ENCODE data around the gene ALKBH7. TPM values are rescaled to one million over a fixed set of nuclear protein-coding genes. Genes with fewer than 3 reads are reported as not detected.

Gene ALKBH7
- total RNA-seq, 2 experiments from 2014 or later, result 75.3 to 78.7 TPM

GRCh38 chr19:6384381-6384780 is 11.8 kb downstream of the ALKBH7 start:
- no peaks in the 10 kb centered on the region for H3K9me3 Mint-ChIP-seq

GRCh38 chr19:6387372-6387771 is 14.8 kb downstream of the ALKBH7 start:
- POLR2A ChIA-PET, result no interaction called here
- Histone ChIP-seq H3K36me3 (ENCODE audit: insufficient read depth, low read length) (peaks cover 68% of the 10 kb centered on the region), H3K27me3 (ENCODE audit: control insufficient read depth in 1 of 2, insufficient read depth in 2 of 2, low read length in 2 of 2) (no peaks in the 10 kb centered on the region), H3K27ac (ENCODE audit: low read depth in 1 of 2, low read length in 2 of 2) (no peak overlapping the region), H3K4me1 (ENCODE audit: insufficient read depth, low read length) (peaks cover 15% of the 10 kb centered on the region), H3K9me3 (ENCODE audit: control insufficient read depth in 1 of 2, insufficient read depth in 1 of 2, low read length in 2 of 2) (no peaks in the 10 kb centered on the region), H3K4me3 (ENCODE audit: low read length) (no peak overlapping the region)
- peaks cover 81% of the 10 kb centered on the region for H3K36me3 Mint-ChIP-seq (ENCODE audit: low read depth)
- TF ChIP-seq CTCF (IDR thresholded peaks at IDR 0.05), result no peak
- H3K27ac Mint-ChIP-seq, result no peak overlapping the region
- no peaks in the 10 kb centered on the region for H3K27me3 Mint-ChIP-seq
- ATAC-seq (ENCODE audit: poor library complexity), result no peak
- H3K4me3 Mint-ChIP-seq, result no peak overlapping the region
- CTCF ChIA-PET, result no interaction called here
- H3K9me3 Mint-ChIP-seq, result no peaks in the 10 kb centered on the region
- H3K4me1 Mint-ChIP-seq (ENCODE audit: low read depth), result peaks cover 14% of the 10 kb centered on the region
- intact Hi-C loops (cut with DNase I, micrococcal nuclease), result no loop called here
- no peak for DNase-seq

More at GRCh38 chr19:6384381-6384780, 11.8 kb downstream of the ALKBH7 start:
- peaks cover 0 to 16% of the 10 kb centered on the region in 2 experiments for H3K9me3 ChIP-seq (ENCODE audit: control insufficient read depth in 1 of 2, insufficient read depth in 1 of 2, low read length in 2 of 2)
- intact Hi-C loops (cut with DNase I, micrococcal nuclease), result no loop called here
- H3K4me3 Mint-ChIP-seq, result no peak overlapping the region
- no peak overlapping the region for H3K27ac Mint-ChIP-seq
- ATAC-seq (ENCODE audit: poor library complexity) (no peak), DNase-seq (no peak)
- H3K36me3 Mint-ChIP-seq (ENCODE audit: low read depth), result peaks cover 85% of the 10 kb centered on the region
- H3K36me3 ChIP-seq (ENCODE audit: insufficient read depth, low read length), result peaks cover 78% of the 10 kb centered on the region
- no peak overlapping the region for H3K4me3 ChIP-seq (ENCODE audit: low read length)
- H3K27me3 ChIP-seq (ENCODE audit: control insufficient read depth in 1 of 2, insufficient read depth in 2 of 2, low read length in 2 of 2), result no peaks in the 10 kb centered on the region
- H3K27me3 Mint-ChIP-seq, result no peaks in the 10 kb centered on the region
- H3K27ac ChIP-seq (ENCODE audit: low read depth in 1 of 2, low read length in 2 of 2), result no peak overlapping the region
- CTCF ChIA-PET, result no interaction called here
- TF ChIP-seq CTCF (IDR thresholded peaks at IDR 0.05), result no peak
- POLR2A ChIA-PET, result interaction anchor here (0.6 kb wide), 1 partner anchor 39 kb away, joined by 5 read pairs; no protein-coding TSS in a partner anchor
- H3K4me1 Mint-ChIP-seq (ENCODE audit: low read depth), result no peaks in the 10 kb centered on the region
- no peaks in the 10 kb centered on the region for H3K4me1 ChIP-seq (ENCODE audit: insufficient read depth, low read length)

GRCh38 chr19:6392221-6393073 is 19.9 kb downstream of the ALKBH7 start:
- H3K4me1 ChIP-seq (ENCODE audit: insufficient read depth, low read length), result peaks cover 29% of the 10 kb centered on the region
- peaks cover 33% of the 10 kb centered on the region for H3K36me3 ChIP-seq (ENCODE audit: insufficient read depth, low read length)
- peak overlapping the region; percentile 97 for H3K4me3 Mint-ChIP-seq
- H3K9me3 Mint-ChIP-seq, result no peaks in the 10 kb centered on the region
- POLR2A ChIA-PET, result interaction anchor here (0.7 to 3.4 kb wide), 5 partner anchors 18 to 499 kb away, joined by 3 to 29 read pairs (median 21); partner anchors contain the start of genes ALKBH7, CLPP and KHSRP
- no peaks in the 10 kb centered on the region for H3K9me3 ChIP-seq (ENCODE audit: control insufficient read depth in 1 of 2, insufficient read depth in 1 of 2, low read length in 2 of 2)
- peak overlapping the region; percentile 89 to 98 for H3K27ac ChIP-seq (ENCODE audit: low read depth in 1 of 2, low read length in 2 of 2)
- no peaks in the 10 kb centered on the region for H3K27me3 ChIP-seq (ENCODE audit: control insufficient read depth in 1 of 2, insufficient read depth in 2 of 2, low read length in 2 of 2)
- CTCF ChIA-PET, result no interaction called here
- no peak for DNase-seq
- intact Hi-C loops (cut with DNase I, micrococcal nuclease), result loop anchor here (1.0 to 10.0 kb wide), 9 partner anchors 19 to 194 kb away; partner anchors contain the start of genes ALKBH7 (in 1 of the 2), CLPP (in 1 of the 2), KHSRP (in 1 of the 2) and TUBB4A (in 1 of the 2)
- ATAC-seq (ENCODE audit: poor library complexity), result no peak
- peak overlapping the region; percentile 78 for H3K4me3 ChIP-seq (ENCODE audit: low read length)
- H3K27me3 Mint-ChIP-seq, result no peaks in the 10 kb centered on the region
- H3K36me3 Mint-ChIP-seq (ENCODE audit: low read depth), result peaks cover 57% of the 10 kb centered on the region
- H3K4me1 Mint-ChIP-seq (ENCODE audit: low read depth), result peaks cover 29% of the 10 kb centered on the region
- no peak for TF ChIP-seq CTCF (IDR thresholded peaks at IDR 0.05)
- H3K27ac Mint-ChIP-seq, result peak overlapping the region; percentile 99

All from CD4-positive, alpha-beta T cell (primary cell).